Activated CD8-positive, alpha-beta T cell treated with anti-CD3 and anti-CD28 coated beads, Interleukin-2, amount 10 ng/mL, durations not matched to agents 7 days and 5 days (primary cell): ENCODE data around the gene C10orf67. TPM values are rescaled to one million over a fixed set of nuclear protein-coding genes. Genes with fewer than 3 reads are reported as not detected.
"Not testable (repeated sequence)": the region's sequence is repeated elsewhere in the genome, so short reads cannot be mapped to it uniquely, and the experiment has no call there.

ENCODE experiments used
- ATAC-seq: fragments of 150-1000 bp; cut with Tn5 transposase; one replicate; pipeline ENCODE4 v1.10.0; 2021; ENCODE audit warnings: moderate library complexity
- CTCF ChIA-PET: fragments of 350-600 bp; sonication (Branson Sonifier 250); formaldehyde crosslinking; loops from one replicate; lab custom pipeline; 2021; ENCODE audit warnings: antibody characterized with exemption; lab: Charles Lee
- POLR2A ChIA-PET: fragments of 350-600 bp; sonication (Branson Sonifier 250); formaldehyde crosslinking; loops from one replicate; lab custom pipeline; 2021; ENCODE audit warnings: antibody characterized with exemption; lab: Charles Lee
- DNase-seq: peaks from one replicate; pipeline ENCODE4 v3.0.0-alpha.2; 2020
- H3K27ac Mint-ChIP-seq: one replicate; pipeline ENCODE4 v1.8.0; 2021; ENCODE audit warnings: mild to moderate bottlenecking, mixed read lengths
- H3K27me3 Mint-ChIP-seq: one replicate; pipeline ENCODE4 v1.8.0; 2021; ENCODE audit warnings: low read depth, mixed read lengths
- H3K36me3 Mint-ChIP-seq: one replicate; pipeline ENCODE4 v1.8.0; 2021; ENCODE audit warnings: low read depth, mixed read lengths
- H3K4me1 Mint-ChIP-seq: one replicate; pipeline ENCODE4 v1.8.0; 2021; ENCODE audit warnings: low read depth, mixed read lengths
- H3K4me3 Mint-ChIP-seq: one replicate; pipeline ENCODE4 v1.8.0; 2021; ENCODE audit warnings: mild to moderate bottlenecking, mixed read lengths
- H3K9me3 Mint-ChIP-seq: one replicate; pipeline ENCODE4 v1.8.0; 2022; ENCODE audit warnings: mixed read lengths; ENCODE audit not compliant: insufficient read depth
- total RNA-seq, 2 experiments: library from RNA; stranded (reverse); gene quantifications; one replicate each; pipeline ENCODE4 v1.2.3, GENCODE V29; 2021

The C10orf67 gene
- total RNA-seq, 2 experiments from 2014 or later = not detected

DNA sequence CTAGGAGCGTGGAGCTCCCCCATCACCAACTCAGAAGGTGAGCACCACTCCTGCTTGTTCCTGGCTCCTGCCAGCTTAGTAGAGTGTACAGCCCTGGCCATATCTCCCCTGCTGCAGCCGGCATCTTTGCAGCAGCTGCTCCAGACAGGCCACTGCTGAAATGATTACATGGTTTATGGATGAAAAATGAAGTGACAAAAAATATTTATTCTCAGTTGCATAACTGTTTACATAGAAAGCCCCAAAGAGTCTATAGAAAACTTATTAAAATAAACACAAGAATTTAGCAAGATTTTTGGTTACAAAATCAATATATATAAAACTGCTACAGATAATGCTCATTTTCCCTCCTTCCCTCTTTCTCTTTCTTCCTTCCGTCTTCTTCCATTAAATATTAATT, 27.2 kb downstream of the C10orf67 start:
- Mint-ChIP-seq H3K36me3 (no peaks in the 10 kb centered on the region), H3K4me3 (no peak overlapping the region), H3K27me3 (peaks cover under 1% of the 10 kb centered on the region), H3K27ac (no peak overlapping the region), H3K9me3 (no peaks in the 10 kb centered on the region), H3K4me1 (no peaks in the 10 kb centered on the region)
- ChIA-PET POLR2A (no interaction called here), CTCF (interaction anchor here (0.9 to 5.9 kb wide), 2 partner anchors 136 to 211 kb away, joined by 3 to 80 read pairs; no protein-coding TSS in a partner anchor)
- DNase-seq (no peak), ATAC-seq (no peak)

DNA sequence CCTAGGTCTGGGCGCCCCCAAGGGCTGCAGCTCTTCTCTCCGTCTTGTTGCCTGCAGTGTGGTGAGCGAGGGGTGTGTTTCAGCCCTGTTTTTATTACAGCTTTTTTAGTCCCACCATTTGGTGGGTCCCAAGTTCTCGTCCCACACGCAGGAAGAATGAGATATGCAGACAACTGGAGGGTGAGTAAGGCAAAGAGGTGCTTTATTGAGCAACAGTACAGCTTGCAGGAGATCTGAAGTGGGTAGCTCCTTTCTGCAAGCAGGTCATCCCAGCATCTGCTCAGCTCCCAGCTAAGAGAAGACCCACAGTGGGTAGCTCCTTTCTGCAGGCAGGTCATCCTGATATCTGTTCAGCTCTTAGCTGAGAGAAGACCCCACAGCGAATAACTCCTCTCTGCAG, 28.2 kb downstream of the C10orf67 start:
- H3K4me3 Mint-ChIP-seq = no peak overlapping the region
- DNase-seq (no peak), ATAC-seq (no peak)
- no peak overlapping the region for H3K27ac Mint-ChIP-seq
- H3K9me3 Mint-ChIP-seq = no peaks in the 10 kb centered on the region
- ChIA-PET POLR2A (interaction anchor here (0.5 kb wide), 1 partner anchor 212 kb away, joined by 3 read pairs; no protein-coding TSS in a partner anchor), CTCF (interaction anchor here (0.9 to 5.9 kb wide), 9 partner anchors 9 to 386 kb away, joined by 3 to 80 read pairs (median 13); no protein-coding TSS in a partner anchor)
- H3K27me3 Mint-ChIP-seq = no peaks in the 10 kb centered on the region
- no peaks in the 10 kb centered on the region for H3K36me3 Mint-ChIP-seq
- no peaks in the 10 kb centered on the region for H3K4me1 Mint-ChIP-seq

DNA sequence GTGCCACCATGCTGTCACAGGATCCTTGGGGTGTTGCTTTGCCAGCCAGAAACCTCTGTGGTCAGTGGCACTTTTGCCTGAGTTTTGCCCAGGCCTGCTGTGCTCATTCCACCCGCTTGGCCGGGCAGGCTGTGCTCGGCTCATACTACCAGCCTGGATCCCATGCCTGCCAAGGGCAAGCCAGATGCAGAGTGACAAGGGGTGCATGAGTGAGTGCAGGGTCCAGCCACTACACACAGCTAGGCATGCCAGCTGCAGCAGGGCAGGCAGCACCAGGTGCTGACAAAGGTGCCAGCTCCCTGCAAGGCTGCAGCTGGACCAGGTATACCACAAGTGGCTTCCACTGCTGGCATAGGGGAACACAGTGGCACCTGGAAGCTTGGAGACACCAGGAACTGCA, 28.6 kb downstream of the C10orf67 start:
- Mint-ChIP-seq H3K36me3 (no peaks in the 10 kb centered on the region), H3K9me3 (no peaks in the 10 kb centered on the region), H3K27ac (no peak overlapping the region), H3K4me3 (no peak overlapping the region), H3K4me1 (no peaks in the 10 kb centered on the region), H3K27me3 (no peaks in the 10 kb centered on the region)
- POLR2A ChIA-PET = interaction anchor here (0.5 kb wide), 1 partner anchor 213 kb away, joined by 3 read pairs; no protein-coding TSS in a partner anchor
- CTCF ChIA-PET = interaction anchor here (1.0 to 5.9 kb wide), 11 partner anchors 9 to 386 kb away, joined by 3 to 80 read pairs (median 12); no protein-coding TSS in a partner anchor
- ATAC-seq = no peak
- no peak for DNase-seq

DNA sequence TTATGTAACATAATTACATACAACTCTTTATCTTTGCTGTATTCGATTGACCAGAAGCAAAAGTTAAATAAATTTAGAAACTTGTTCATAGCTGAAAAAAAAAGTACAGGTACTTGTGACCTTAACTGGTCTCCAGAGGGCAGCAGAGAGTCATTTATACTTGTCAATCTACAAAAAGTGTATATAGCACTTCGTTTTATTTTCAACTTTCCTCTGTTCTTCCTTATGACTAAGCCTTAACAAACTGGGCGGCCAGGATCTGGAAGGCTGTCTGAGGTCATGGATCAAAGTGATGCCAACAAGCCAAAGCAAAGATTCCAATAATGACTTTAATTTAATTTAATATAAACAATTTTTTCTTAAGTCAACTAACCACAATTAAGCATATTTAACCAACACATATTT, 29.8 kb downstream of the C10orf67 start:
- H3K36me3 Mint-ChIP-seq = no peaks in the 10 kb centered on the region
- H3K27me3 Mint-ChIP-seq = peaks cover 3% of the 10 kb centered on the region
- ChIA-PET POLR2A (no interaction called here), CTCF (interaction anchor here (0.6 to 5.9 kb wide), 29 partner anchors 10 to 882 kb away, joined by 3 to 80 read pairs (median 4); no protein-coding TSS in a partner anchor)
- no peak overlapping the region for H3K27ac Mint-ChIP-seq
- DNase-seq (peak; percentile 76), ATAC-seq (peak; percentile 39)
- no peaks in the 10 kb centered on the region for H3K9me3 Mint-ChIP-seq
- no peak overlapping the region for H3K4me3 Mint-ChIP-seq
- no peaks in the 10 kb centered on the region for H3K4me1 Mint-ChIP-seq

DNA sequence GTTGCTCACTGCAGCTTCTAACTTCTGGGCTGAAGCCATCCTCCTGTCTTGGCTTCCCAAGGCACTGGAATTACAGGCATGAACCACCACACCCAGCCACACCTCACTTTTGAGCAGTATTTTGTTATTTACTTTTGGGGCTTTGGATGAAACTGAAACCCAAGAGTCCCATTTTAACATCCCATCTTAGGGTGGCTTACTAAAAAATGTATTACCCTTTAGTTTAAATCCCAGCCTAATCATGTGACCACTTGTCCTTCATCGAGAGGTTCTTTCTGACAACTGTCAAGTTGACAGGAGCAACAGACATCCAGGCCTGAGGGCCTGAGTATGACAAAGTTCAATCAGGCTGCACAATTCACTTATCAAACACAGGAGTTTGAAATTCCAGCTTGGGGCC, 33.6 kb downstream of the C10orf67 start:
- Mint-ChIP-seq H3K4me1 (no peaks in the 10 kb centered on the region), H3K9me3 (no peaks in the 10 kb centered on the region), H3K4me3 (no peak overlapping the region), H3K36me3 (no peaks in the 10 kb centered on the region), H3K27ac (no peak overlapping the region), H3K27me3 (peaks cover 3% of the 10 kb centered on the region)
- DNase-seq (no peak), ATAC-seq (no peak)
- POLR2A ChIA-PET = no interaction called here
- CTCF ChIA-PET = no interaction called here

DNA sequence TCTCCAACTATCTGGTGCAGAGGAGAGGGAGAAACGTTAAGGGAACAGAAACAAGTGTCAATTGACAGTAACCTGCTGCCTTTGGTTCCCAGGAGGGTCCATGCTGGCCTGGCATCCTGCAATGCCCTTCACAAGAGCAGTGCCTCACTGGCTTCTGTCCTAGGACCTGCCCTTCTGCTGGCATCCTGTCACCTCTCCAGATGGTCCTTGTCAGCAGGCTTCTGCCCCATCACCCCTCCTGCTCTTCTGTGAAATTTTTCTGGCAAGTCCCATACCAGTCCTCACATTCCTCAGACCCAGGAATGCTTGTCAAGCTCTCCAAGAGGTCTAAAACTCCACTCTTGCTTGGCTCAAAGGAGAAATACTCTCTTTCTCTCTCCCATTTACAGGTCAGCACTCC, 34.2 kb downstream of the C10orf67 start:
- H3K27ac Mint-ChIP-seq = no peak overlapping the region
- H3K4me3 Mint-ChIP-seq = no peak overlapping the region
- ATAC-seq (no peak), DNase-seq (no peak)
- H3K27me3 Mint-ChIP-seq = peaks cover 3% of the 10 kb centered on the region
- POLR2A ChIA-PET = no interaction called here
- CTCF ChIA-PET = no interaction called here
- H3K9me3 Mint-ChIP-seq = no peaks in the 10 kb centered on the region
- H3K4me1 Mint-ChIP-seq = no peaks in the 10 kb centered on the region
- H3K36me3 Mint-ChIP-seq = no peaks in the 10 kb centered on the region

DNA sequence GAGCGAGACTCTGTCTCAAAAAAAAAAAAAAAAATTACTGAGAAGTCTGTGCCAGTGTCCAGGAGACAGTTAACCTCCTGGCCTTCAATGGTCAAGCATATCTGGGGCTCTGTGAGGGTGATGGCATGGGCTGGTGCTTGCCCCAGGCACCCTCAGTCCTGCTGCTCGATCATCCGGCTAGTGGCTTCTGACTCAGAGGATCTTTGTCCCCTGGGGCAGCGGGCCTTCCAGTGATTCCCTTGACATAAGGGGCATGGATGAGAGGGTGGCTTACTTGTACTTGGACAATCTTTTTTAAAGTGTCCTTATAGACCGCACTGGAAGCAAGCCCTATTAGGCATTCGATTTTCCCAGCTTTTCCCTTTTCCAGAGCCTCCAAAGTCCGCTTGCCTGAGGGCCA, 44.6 kb downstream of the C10orf67 start:
- H3K4me3 Mint-ChIP-seq, CTCF ChIA-PET, H3K36me3 Mint-ChIP-seq, POLR2A ChIA-PET, ATAC-seq, H3K4me1 Mint-ChIP-seq, H3K27me3 Mint-ChIP-seq, DNase-seq, H3K9me3 Mint-ChIP-seq, H3K27ac Mint-ChIP-seq: not testable (repeated sequence)

DNA sequence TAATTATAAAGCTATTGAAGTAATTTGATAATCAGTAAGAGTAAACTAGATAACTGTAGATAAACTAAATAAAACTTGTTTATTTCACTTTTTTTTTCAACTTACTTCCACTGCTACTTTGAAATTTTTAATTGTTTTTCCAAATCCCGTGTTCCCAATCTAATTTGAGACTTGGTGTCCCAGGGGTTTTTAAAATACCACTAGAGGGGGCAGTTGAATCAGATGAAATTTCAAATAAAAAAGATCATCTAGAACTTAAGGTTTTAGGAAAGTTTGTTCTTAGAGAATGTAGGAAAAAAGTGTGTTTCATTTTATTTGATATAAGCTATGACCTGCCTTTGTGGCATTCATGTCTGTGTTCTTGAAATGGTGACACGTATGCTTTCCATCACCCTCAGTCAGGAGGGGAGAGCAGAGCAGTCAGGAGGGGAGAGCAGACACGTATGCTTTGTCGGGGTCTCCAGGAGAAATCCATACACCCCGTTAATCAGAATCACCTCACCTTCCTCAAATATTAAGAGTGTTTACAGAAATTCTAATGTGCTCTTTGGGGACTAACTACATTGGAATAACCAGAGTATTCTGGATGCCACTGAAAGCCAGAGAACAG, 49.9 kb downstream of the C10orf67 start:
- DNase-seq (no peak), ATAC-seq (no peak)
- POLR2A ChIA-PET = no interaction called here
- Mint-ChIP-seq H3K36me3 (no peaks in the 10 kb centered on the region), H3K9me3 (no peaks in the 10 kb centered on the region), H3K4me3 (no peak overlapping the region), H3K27ac (no peak overlapping the region), H3K27me3 (peaks cover 13% of the 10 kb centered on the region), H3K4me1 (no peaks in the 10 kb centered on the region)
- CTCF ChIA-PET = interaction anchor here (0.7 to 4.7 kb wide), 12 partner anchors 9 to 644 kb away, joined by 3 to 71 read pairs (median 4); no protein-coding TSS in a partner anchor

DNA sequence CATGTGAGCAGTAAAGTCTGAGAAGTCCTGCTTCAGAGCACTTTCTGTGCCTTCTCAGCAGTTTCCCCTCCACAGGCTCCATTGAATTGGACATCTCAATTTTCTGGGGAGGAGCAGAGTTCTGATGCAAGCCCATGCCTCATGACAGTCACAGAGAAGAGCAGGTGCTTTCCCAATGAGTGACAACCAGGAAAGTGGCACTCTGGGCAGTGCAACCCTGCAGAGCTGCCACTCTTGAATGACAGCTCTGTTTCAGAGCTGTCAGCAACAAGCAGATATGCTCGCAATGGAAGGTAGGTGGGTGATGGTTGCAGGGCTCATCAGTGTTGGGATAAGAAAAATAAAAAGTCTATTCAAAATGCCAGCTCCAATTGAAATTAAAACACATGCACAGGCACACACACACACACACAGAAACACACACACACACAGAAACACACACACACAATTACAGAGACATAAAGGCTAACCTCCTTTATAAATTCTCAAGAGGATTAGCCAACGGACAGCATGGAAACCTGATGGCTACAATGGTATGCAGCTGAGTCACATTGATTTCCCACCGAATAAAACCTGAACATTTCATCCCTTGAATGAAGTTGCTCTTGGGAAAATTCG, 50.5 kb downstream of the C10orf67 start:
- Mint-ChIP-seq H3K9me3 (no peaks in the 10 kb centered on the region), H3K4me3 (no peak overlapping the region), H3K36me3 (no peaks in the 10 kb centered on the region), H3K27me3 (peaks cover 13% of the 10 kb centered on the region), H3K27ac (no peak overlapping the region), H3K4me1 (no peaks in the 10 kb centered on the region)
- DNase-seq (no peak), ATAC-seq (no peak)
- ChIA-PET CTCF (interaction anchor here (0.7 to 4.7 kb wide), 16 partner anchors 8 to 645 kb away, joined by 3 to 71 read pairs (median 4); no protein-coding TSS in a partner anchor), POLR2A (no interaction called here)

DNA sequence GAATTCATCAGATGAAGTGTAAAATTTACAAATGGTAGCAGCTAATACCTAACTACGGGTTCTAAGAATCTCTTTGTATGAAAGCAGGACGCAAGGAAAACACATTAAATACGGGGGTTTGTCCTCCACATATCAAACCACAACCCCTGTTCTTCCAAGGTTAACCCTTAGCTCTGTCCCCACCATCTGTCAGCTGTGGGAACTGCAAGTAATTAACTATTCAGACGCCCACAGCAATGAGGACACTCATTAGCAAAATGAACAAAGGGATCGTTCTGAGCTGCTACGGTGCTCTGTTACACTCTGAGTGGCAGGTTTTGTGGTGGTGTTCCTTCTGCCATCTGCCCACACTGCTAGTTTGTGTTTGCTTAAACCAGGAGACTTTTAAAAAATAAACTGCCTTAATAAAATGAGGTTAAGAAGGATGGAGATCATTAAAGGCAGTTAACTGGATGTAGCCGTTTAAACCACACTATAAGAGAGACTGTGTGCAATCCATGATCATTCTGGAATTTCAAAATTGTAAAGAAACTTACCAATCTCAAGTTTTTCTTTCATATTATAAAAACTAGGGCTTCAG, 51.4 kb downstream of the C10orf67 start:
- ATAC-seq (peak; percentile 67), DNase-seq (peak; percentile 58)
- Mint-ChIP-seq H3K36me3 (no peaks in the 10 kb centered on the region), H3K4me3 (no peak overlapping the region), H3K4me1 (no peaks in the 10 kb centered on the region), H3K9me3 (no peaks in the 10 kb centered on the region), H3K27me3 (peaks cover 13% of the 10 kb centered on the region), H3K27ac (no peak overlapping the region)
- CTCF ChIA-PET = interaction anchor here (0.7 to 4.7 kb wide), 14 partner anchors 11 to 249 kb away, joined by 3 to 71 read pairs (median 4); no protein-coding TSS in a partner anchor
- POLR2A ChIA-PET = no interaction called here

DNA sequence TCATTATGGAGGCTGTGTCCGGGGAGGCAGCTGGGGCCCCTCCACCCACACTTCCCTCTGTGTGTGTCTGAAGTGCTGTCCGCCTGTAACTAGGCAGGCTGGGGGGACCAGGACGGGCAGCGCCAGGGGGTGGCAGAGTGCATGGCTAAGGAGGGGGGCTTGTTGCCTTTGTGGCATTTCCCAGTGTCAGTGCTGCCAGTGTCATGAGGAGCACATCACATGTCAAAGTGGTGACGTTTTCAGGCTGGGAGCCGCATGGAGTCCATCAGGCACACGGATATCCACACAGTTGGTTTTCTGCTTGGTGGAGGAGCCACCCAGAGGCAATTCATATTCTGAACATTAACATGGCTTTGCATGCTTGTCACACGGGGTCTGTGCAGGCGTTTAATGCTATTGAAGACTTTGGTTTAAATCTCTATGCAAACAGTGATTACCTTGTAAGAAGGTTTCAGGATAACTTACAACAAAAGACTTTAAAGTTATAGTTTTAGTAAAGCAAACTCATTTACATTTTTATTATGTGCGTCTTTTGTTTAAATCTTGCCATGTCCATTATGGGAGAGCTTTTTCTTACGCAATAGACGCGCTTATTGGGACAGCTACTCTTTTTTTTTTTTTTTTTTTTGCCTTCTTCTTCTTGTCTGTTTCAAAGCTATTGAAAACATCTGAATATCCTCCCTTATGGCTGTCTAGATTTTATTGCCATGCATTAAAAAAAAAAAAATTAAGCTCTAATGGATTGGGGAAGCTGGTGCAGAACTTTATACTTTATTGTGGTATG, 52.9 kb downstream of the C10orf67 start:
- POLR2A ChIA-PET = no interaction called here
- ATAC-seq (no peak), DNase-seq (no peak)
- H3K9me3 Mint-ChIP-seq = no peaks in the 10 kb centered on the region
- H3K4me3 Mint-ChIP-seq = no peak overlapping the region
- no peaks in the 10 kb centered on the region for H3K36me3 Mint-ChIP-seq
- peaks cover 13% of the 10 kb centered on the region for H3K27me3 Mint-ChIP-seq
- H3K27ac Mint-ChIP-seq = no peak overlapping the region
- CTCF ChIA-PET = interaction anchor here (4.7 kb wide), 1 partner anchor 135 kb away, joined by 71 read pairs; no protein-coding TSS in a partner anchor
- H3K4me1 Mint-ChIP-seq = no peaks in the 10 kb centered on the region
